Medulla oblongata (tissue), 1 donor: ENCODE measurements around the gene ACVR2B.

Source experiments
- DNase-seq: peaks from one replicate; pipeline ENCODE4 v3.0.0-alpha.2; 2015; ENCODE audit errors: extremely low spot score

Gene ACVR2B

GRCh38 chr3:38458796-38459498 is 5.3 kb downstream of the ACVR2B start:
- DNase-seq: no peak

DNA sequence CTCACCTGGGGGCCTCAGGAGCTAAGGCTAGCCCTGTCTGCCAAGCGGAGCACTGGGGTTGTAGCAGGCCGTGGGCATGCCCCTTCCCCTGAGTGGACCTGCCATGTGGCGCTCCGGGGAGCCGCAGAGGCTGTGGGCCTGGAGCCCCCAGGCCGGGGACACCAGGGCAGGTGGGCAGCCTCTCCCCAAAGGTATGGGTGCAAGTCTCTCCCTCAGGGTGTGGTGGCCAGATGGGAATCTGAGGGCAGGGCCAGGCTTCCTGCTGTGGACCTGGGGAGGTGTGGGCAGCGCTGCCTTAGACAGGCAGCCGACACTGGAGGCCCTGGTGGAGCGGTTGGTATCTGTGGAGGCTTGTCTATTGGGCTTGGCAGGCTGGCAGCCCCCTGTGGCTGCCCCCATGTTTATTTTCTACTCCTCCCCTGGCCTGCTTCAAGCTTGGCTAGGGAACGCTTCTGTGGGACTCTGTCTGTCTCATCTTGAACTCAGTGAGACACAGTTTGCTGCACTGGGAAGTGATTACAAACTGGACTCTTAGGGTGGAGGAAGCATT is 5.9 kb downstream of the ACVR2B start:
- no peak for DNase-seq

GRCh38 chr3:38460377-38461270 is 6.9 kb downstream of the ACVR2B start:
- DNase-seq: no peak

DNA sequence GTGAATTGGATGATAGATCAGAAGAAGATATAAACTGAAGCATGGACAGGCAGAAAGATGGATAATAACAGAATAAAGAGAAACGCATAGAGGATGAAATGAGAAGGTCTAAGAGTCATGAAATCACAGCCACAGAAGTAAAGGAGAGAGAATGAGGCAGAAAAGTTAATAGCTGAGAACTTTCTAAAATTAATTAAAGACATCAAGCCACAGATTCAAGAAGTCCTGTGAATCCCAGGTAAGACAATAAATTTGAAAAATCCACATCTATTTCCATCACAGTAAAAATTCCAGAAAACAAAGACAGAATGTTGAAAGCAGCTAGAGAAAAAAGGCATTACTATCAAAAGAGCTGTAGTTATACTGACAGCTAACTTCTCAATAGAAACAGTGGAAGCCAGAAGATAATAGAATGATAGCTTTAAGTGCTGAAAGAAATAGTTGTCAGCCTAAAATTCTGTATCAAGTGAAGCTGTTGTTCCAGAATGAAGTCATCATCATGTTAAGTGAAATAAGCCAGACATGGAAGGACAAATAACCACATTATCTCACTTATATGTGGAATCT is 12.0 kb downstream of the ACVR2B start:
- DNase-seq: no peak

GRCh38 chr3:38468765-38469164 is 15.1 kb downstream of the ACVR2B start:
- no peak for DNase-seq

DNA sequence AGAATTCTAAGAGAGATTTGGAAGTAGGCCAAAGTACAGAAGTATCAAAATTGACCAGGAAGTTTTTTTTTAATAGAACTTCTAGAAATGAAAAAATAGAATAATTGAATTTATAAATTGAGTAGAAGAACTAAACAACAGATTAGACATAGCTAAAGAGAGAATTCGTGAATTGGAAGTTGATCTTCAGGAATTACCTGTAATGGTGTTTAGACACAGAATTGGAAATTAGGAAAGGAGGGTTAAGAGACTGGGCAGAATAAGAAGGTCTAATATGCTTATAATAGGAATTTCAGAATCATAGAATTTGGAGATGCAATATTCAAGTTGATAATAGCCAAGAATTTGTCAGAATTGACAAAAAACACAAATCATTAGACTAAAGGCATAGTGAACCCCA is 16.2 kb downstream of the ACVR2B start:
- no peak for DNase-seq

DNA sequence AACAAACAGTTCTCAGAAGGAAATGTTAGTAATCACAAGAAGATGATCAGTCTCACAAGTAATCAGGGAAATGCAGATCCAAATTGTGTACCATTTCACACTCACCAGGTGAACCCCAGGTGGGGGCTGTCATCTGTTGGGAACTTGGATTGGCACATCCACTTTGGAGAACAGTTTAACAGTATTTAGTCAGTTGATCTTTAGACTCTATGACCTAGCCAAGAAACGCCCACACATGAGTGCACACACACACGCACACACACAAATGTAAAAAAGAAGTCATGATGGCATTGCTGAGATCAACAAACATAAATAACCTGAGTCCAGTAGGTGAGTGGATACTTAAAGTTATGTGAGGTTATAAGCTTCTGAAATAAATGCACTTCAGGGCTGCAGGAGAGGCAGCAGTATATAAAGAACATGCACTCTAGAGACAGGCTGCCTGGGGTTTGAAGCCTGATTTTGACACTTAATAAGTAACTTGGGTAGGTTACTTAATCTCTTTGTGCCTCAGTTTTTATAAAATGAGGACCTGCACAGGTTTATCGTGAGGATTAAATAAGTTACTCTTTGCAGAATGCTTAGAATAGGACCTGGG is 17.7 kb downstream of the ACVR2B start:
- DNase-seq: no peak

- DNase-seq: no peak
These were observed 18.7 kb downstream of the ACVR2B start for GRCh38 chr3:38472342-38472741.

GRCh38 chr3:38473229-38473628 is 19.5 kb downstream of the ACVR2B start:
- no peak for DNase-seq

DNA sequence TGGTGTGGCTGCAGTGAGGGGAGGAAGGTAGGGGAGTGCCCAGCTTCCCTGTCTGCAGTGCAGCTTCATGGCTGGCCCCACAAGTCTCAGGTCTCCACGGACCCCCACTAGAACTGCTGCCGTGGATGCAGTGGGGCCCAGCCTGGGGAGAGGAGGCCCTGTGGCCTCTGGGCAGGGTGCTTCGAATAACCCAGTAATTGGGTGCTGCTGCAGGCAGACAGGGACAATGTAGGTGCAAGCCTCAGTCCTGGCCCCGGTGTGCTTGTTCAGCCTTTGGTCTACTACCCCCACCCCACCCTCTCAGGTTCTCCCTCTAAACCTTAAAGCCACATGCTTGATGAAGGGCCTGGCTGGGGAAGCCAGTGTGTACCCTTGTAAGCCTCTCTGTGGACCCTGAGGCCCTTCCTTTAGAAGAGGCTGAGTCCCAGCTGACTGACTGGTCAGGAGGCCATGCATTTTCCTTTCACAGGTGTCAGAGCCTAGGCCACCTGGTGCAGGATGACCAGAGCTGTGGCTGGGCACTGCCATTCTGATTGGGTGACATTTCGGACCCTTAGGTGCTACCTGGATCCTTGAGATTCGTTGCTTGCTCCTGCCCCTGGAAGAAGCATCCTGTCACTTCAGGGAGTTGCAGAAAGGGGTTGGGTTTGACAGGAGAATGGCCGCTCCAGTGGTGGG is 21.4 kb downstream of the ACVR2B start:
- DNase-seq: no peak

- no peak for DNase-seq
These were observed 22.0 kb downstream of the ACVR2B start for GRCh38 chr3:38475716-38476115.

DNA sequence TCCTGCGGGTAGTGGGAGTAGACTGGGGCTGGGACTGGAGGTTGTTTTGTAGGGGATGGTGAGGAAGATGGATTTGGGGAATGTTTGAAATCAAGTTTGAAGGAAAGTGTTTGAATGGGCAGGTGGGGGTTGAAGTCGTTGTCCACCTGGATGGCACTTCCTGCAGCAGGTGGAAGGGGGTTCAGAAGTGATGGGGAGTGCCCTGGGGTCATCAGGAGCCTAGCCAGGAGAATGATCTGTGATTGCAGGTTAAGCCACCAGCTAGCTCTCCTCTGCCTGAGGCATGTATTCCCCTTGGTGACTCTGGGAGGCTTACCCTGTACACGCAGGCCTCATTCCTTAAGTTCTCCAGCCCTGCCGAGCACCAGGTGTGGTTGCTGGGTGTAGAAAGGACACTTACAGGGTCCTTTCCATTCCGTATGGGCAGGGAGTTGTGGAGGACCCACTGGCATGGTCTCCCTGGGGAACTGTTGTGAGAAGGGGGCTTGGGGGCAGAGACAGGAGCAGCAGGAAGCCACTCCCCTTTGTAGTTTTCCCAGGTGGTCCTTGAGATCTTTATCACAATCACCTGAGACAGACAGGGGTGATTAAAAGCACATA is 22.6 kb downstream of the ACVR2B start:
- DNase-seq: no peak

DNA sequence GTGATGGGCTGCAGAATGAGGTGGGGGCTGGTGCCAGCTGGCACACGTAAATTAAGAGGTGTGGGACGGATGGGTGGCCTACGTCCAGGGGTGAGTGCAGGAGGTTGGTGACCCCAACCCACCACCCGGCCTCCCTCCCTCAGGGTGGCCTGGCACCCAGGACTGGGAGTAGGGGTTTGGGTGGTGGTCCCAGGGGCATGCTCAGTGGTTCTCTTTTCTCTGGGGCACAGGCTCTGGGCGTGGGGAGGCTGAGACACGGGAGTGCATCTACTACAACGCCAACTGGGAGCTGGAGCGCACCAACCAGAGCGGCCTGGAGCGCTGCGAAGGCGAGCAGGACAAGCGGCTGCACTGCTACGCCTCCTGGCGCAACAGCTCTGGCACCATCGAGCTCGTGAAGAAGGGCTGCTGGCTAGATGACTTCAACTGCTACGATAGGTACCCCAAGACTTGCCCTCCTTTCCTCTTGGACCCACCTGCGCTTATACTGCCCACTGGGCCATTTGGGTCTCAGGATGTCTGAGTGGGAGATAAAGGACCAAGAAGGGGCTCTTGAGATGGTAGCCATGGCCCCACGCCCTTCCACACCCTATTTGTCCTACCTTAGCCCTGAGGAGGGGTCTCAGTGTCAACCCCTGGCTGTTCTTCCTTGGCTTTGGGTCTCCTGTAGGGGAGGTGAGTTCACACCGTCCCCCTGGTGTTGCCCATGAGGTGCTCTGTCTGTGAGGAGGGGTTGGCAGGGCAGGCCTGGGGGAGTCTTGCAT is 23.5 kb downstream of the ACVR2B start:
- no peak for DNase-seq

DNA sequence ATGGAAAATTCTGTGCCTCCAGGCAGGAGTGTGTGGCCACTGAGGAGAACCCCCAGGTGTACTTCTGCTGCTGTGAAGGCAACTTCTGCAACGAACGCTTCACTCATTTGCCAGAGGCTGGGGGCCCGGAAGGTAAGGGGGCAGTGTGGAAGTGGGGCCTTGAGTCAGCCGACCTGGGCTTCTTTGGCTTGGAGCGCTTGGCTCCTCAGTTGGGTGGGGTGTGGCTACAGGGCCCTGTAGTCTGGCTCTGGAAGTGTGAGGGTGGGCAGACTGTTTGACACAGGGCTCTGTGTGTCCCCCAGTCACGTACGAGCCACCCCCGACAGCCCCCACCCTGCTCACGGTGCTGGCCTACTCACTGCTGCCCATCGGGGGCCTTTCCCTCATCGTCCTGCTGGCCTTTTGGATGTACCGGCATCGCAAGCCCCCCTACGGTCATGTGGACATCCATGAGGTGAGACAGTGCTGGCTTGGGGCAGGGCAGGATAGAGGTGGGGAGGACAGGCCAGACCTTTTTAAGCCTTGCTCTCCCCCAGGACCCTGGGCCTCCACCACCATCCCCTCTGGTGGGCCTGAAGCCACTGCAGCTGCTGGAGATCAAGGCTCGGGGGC is 24.3 kb downstream of the ACVR2B start:
- DNase-seq: no peak

DNA sequence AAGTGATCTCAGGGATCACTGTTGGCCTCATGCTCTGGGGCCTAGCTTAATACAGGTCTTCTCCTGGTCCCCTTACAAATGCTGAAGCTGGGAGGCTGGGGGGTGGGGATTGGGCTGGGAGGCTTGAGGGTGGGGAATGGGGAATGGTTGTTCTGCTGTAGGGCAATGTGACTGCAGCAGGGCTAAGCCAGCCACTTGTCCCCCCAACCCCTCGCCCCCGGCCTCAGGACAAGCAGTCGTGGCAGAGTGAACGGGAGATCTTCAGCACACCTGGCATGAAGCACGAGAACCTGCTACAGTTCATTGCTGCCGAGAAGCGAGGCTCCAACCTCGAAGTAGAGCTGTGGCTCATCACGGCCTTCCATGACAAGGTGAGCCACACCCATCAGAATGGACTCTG is 25.2 kb downstream of the ACVR2B start:
- DNase-seq: no peak

DNA sequence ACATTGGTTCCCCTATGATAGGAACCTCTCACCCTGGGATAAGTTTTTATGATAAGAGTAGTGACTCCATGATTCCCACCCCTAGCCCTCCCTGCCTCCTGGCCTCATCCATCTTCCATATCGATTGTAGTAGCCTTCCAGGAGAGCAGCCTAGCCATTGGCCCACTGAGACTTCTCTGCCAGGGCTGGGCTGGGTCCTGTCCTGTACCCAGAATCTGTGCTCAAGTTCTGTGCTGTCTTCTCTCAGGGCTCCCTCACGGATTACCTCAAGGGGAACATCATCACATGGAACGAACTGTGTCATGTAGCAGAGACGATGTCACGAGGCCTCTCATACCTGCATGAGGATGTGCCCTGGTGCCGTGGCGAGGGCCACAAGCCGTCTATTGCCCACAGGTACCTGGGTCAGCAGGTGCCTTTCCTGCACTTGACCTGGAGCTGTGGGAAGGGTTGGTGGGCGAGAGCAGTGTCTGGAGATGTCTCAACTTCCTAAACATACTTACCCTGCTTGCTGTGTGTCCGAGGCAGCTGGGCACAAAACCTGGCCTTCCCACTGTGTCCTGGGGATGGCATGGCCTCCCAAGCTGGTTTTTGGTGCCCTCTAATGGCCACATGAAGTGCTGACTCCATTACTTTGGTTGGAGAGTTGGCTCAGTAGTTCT is 25.9 kb downstream of the ACVR2B start:
- peak; percentile 89 for DNase-seq

GRCh38 chr3:38480093-38480445 is 26.4 kb downstream of the ACVR2B start:
- DNase-seq: no peak

DNA sequence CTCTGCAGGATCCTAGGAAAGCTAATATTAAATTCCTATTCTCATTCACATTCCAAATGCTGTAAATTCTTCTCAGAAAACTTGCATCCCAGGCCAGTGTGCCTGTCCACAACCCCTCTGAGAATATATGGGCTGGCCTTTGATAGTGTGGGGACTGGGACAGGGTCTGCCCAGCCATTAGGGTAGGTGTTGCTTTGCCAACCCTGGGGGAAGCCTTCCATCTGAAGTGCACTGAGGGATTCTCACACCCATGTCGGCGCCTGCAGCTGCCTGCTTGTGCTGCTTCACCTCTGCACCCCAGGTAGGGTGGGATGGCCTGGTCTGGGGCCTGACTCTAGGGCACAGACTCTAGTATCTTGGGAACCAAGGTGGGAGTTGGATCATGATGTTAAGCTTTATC is 27.2 kb downstream of the ACVR2B start:
- no peak for DNase-seq

GRCh38 chr3:38482951-38483350 is 29.3 kb downstream of the ACVR2B start:
- no peak for DNase-seq

DNA sequence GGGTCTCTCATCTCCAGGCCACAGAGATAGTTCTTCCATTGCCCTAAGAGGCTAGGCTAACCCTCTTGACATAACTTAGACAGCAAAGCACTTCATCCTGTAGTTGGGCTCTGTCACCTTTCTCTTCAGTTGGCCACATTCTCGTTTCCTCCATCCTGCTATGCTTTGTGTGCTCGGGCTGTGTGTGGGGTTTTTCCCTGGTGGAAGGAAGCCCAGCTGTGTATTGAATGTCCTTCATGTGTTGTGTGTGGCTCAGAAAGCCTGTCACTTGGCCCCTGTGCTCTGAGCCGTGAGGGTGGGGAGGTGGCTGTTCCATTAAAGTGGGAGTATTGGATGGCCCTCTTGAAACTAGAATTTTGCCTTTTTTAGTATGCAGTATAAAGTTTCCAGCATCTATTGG is 33.6 kb downstream of the ACVR2B start:
- no peak for DNase-seq
